Measurements from ENCODE around the gene TTBK1. TPM values are rescaled to one million over a fixed set of nuclear protein-coding genes. Genes with fewer than 3 reads are reported as not detected.

TTBK1 gene
- polyA plus RNA-seq, 1 donor from 2014 or later = 4.2 TPM

DNA sequence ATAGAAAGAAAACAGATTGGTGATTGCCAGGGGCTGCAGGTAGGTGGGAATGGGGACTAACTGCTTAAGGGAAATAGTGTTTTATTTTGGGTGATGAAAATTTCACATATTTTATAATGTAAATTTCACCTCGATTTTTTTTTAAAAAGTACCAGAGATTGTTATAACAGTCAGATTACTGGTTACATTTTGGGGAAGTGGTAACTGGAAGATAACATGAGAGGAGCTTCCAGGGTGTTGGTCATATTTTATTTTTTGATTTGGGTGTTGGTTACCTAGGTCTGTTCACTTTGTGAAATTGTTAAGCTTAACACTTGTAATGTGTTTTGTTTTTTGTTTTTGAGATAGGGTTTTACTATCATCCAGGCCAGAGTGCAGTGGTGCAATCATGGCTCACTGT is 82.6 kb downstream of the TTBK1 start:
- H3K4me3 ChIP-seq (ENCODE audit: low read length) = no peak overlapping the region
- H3K27me3 ChIP-seq (ENCODE audit: insufficient read depth, low read depth, low read length) = no peaks in the 10 kb centered on the region
- no peaks in the 10 kb centered on the region for H3K79me2 ChIP-seq (replicated peaks; ENCODE audit: insufficient read depth, low read length)
- H2AFZ ChIP-seq (ENCODE audit: low read depth, low read length) = no peak overlapping the region
- no peaks in the 10 kb centered on the region for H4K20me1 ChIP-seq (ENCODE audit: insufficient read depth)
- peaks cover 1% of the 10 kb centered on the region for H3K36me3 ChIP-seq (ENCODE audit: insufficient read depth, low read length)
- no peak overlapping the region for H3K9ac ChIP-seq (ENCODE audit: low read length)
- no peaks in the 10 kb centered on the region for H3K9me2 ChIP-seq (ENCODE audit: insufficient read depth, low read length)
- no peak overlapping the region for H3K4me2 ChIP-seq (ENCODE audit: low read length)
- no peak overlapping the region for H3K27ac ChIP-seq (ENCODE audit: low read length)
- TF ChIP-seq EZH2 (IDR thresholded peaks at IDR 0.05; ENCODE audit: borderline replicate concordance, insufficient read depth, low read length, poor library complexity, severe bottlenecking) (no peak), RAD21 (conservative IDR thresholded peaks at IDR 0.05) (no peak), EP300 (conservative IDR thresholded peaks at IDR 0.05; ENCODE audit: poor library complexity, severe bottlenecking) (no peak), MXI1 (conservative IDR thresholded peaks at IDR 0.05; ENCODE audit: poor library complexity, severe bottlenecking) (no peak), TAF1 (IDR thresholded peaks at IDR 0.05; ENCODE audit: low read depth) (no peak), POLR2AphosphoS5 (IDR thresholded peaks at IDR 0.05) (no peak), SMC3 (conservative IDR thresholded peaks at IDR 0.05; ENCODE audit: poor library complexity) (no peak)
- TF ChIP-seq, protein P1, sequence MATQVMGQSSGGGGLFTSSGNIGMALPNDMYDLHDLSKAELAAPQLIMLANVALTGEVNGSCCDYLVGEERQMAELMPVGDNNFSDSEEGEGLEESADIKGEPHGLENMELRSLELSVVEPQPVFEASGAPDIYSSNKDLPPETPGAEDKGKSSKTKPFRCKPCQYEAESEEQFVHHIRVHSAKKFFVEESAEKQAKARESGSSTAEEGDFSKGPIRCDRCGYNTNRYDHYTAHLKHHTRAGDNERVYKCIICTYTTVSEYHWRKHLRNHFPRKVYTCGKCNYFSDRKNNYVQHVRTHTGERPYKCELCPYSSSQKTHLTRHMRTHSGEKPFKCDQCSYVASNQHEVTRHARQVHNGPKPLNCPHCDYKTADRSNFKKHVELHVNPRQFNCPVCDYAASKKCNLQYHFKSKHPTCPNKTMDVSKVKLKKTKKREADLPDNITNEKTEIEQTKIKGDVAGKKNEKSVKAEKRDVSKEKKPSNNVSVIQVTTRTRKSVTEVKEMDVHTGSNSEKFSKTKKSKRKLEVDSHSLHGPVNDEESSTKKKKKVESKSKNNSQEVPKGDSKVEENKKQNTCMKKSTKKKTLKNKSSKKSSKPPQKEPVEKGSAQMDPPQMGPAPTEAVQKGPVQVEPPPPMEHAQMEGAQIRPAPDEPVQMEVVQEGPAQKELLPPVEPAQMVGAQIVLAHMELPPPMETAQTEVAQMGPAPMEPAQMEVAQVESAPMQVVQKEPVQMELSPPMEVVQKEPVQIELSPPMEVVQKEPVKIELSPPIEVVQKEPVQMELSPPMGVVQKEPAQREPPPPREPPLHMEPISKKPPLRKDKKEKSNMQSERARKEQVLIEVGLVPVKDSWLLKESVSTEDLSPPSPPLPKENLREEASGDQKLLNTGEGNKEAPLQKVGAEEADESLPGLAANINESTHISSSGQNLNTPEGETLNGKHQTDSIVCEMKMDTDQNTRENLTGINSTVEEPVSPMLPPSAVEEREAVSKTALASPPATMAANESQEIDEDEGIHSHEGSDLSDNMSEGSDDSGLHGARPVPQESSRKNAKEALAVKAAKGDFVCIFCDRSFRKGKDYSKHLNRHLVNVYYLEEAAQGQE (IDR thresholded peaks at IDR 0.05; ENCODE audit: borderline replicate concordance) = no peak
- TF ChIP-seq, protein P2, sequence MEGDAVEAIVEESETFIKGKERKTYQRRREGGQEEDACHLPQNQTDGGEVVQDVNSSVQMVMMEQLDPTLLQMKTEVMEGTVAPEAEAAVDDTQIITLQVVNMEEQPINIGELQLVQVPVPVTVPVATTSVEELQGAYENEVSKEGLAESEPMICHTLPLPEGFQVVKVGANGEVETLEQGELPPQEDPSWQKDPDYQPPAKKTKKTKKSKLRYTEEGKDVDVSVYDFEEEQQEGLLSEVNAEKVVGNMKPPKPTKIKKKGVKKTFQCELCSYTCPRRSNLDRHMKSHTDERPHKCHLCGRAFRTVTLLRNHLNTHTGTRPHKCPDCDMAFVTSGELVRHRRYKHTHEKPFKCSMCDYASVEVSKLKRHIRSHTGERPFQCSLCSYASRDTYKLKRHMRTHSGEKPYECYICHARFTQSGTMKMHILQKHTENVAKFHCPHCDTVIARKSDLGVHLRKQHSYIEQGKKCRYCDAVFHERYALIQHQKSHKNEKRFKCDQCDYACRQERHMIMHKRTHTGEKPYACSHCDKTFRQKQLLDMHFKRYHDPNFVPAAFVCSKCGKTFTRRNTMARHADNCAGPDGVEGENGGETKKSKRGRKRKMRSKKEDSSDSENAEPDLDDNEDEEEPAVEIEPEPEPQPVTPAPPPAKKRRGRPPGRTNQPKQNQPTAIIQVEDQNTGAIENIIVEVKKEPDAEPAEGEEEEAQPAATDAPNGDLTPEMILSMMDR (IDR thresholded peaks at IDR 0.05; ENCODE audit: poor library complexity, severe bottlenecking) = no peak
- H3F3A ChIP-seq (ENCODE audit: insufficient read depth, low read length, poor library complexity, severe bottlenecking) = no peaks in the 10 kb centered on the region
- no peaks in the 10 kb centered on the region for H3K9me3 ChIP-seq (ENCODE audit: low read length)

DNA sequence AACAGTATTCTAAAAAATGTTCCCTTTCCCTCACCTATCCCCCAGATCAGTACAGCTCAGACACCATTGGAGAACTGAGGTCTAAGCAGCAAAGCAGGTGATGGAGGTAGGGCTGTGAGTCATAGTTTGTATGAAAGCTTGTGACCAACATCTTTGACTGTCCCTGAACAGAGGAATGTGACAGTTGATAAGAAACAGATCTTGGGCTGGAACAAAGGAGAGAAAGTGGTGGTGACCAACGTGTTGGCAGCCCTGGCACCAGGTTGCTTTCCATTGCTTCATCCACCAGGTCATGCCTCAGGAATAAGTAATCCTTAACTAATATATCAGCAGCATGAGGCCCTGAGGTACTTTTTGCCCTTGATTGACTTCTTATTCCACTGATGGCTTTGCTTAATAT is 85.2 kb downstream of the TTBK1 start:
- H3K9ac ChIP-seq (ENCODE audit: low read length) = no peak overlapping the region
- H3K9me2 ChIP-seq (ENCODE audit: insufficient read depth, low read length) = no peaks in the 10 kb centered on the region
- peaks cover 6% of the 10 kb centered on the region for H3K36me3 ChIP-seq (ENCODE audit: insufficient read depth, low read length)
- no peak overlapping the region for H3K27ac ChIP-seq (ENCODE audit: low read length)
- no peak overlapping the region for H3K4me3 ChIP-seq (ENCODE audit: low read length)
- no peaks in the 10 kb centered on the region for H3F3A ChIP-seq (ENCODE audit: insufficient read depth, low read length, poor library complexity, severe bottlenecking)
- no peak for TF ChIP-seq EZH2 (IDR thresholded peaks at IDR 0.05; ENCODE audit: borderline replicate concordance, insufficient read depth, low read length, poor library complexity, severe bottlenecking)
- no peak for TF ChIP-seq RAD21 (conservative IDR thresholded peaks at IDR 0.05)
- H3K79me2 ChIP-seq (replicated peaks; ENCODE audit: insufficient read depth, low read length) = no peaks in the 10 kb centered on the region
- H4K20me1 ChIP-seq (ENCODE audit: insufficient read depth) = no peaks in the 10 kb centered on the region
- no peak overlapping the region for H2AFZ ChIP-seq (ENCODE audit: low read depth, low read length)
- no peaks in the 10 kb centered on the region for H3K9me3 ChIP-seq (ENCODE audit: low read length)
- H3K27me3 ChIP-seq (ENCODE audit: insufficient read depth, low read depth, low read length) = no peaks in the 10 kb centered on the region
- no peak overlapping the region for H3K4me2 ChIP-seq (ENCODE audit: low read length)

DNA sequence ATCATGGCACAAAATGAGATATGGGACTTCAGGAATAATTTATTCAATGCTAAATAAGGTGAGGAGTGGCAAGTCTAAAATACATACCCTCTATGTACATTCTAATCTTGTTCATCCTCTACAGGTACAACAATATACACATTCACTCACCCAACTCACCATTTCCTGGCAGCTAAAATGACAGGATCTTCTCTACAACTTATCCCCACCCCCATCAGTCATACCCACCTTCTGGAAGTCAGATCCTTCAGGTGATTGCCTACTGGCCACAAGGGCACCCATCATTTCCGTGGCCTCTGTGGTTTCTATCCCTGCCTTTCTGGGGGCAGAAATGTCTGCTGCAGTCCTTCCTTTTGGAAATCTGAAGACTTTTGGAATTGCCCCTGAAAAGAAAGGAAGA is 88.2 kb downstream of the TTBK1 start:
- H3K27me3 ChIP-seq (ENCODE audit: insufficient read depth, low read depth, low read length) = no peaks in the 10 kb centered on the region
- TF ChIP-seq, protein P2 (IDR thresholded peaks at IDR 0.05; ENCODE audit: poor library complexity, severe bottlenecking) = no peak
- TF ChIP-seq SMC3 (conservative IDR thresholded peaks at IDR 0.05; ENCODE audit: poor library complexity) (no peak), EP300 (conservative IDR thresholded peaks at IDR 0.05; ENCODE audit: poor library complexity, severe bottlenecking) (no peak)
- H3K9me3 ChIP-seq (ENCODE audit: low read length) = no peaks in the 10 kb centered on the region

More for the DNA sequence above, 88.2 kb downstream of the TTBK1 start:
- H2AFZ ChIP-seq (ENCODE audit: low read depth, low read length) = no peak overlapping the region
- H3K27ac ChIP-seq (ENCODE audit: low read length) = no peak overlapping the region
- H3K9me2 ChIP-seq (ENCODE audit: insufficient read depth, low read length) = no peaks in the 10 kb centered on the region
- H3K4me2 ChIP-seq (ENCODE audit: low read length) = no peak overlapping the region
- peaks cover 6% of the 10 kb centered on the region for H3K36me3 ChIP-seq (ENCODE audit: insufficient read depth, low read length)
- H3K4me3 ChIP-seq (ENCODE audit: low read length) = no peak overlapping the region
- no peaks in the 10 kb centered on the region for H4K20me1 ChIP-seq (ENCODE audit: insufficient read depth)
- H3K79me2 ChIP-seq (replicated peaks; ENCODE audit: insufficient read depth, low read length) = no peaks in the 10 kb centered on the region
- H3F3A ChIP-seq (ENCODE audit: insufficient read depth, low read length, poor library complexity, severe bottlenecking) = no peaks in the 10 kb centered on the region
- H3K9ac ChIP-seq (ENCODE audit: low read length) = no peak overlapping the region

Data from neural cell (in vitro differentiated cells).